Measurements from ENCODE around the gene SLC8B1.

The SLC8B1 gene

DNA sequence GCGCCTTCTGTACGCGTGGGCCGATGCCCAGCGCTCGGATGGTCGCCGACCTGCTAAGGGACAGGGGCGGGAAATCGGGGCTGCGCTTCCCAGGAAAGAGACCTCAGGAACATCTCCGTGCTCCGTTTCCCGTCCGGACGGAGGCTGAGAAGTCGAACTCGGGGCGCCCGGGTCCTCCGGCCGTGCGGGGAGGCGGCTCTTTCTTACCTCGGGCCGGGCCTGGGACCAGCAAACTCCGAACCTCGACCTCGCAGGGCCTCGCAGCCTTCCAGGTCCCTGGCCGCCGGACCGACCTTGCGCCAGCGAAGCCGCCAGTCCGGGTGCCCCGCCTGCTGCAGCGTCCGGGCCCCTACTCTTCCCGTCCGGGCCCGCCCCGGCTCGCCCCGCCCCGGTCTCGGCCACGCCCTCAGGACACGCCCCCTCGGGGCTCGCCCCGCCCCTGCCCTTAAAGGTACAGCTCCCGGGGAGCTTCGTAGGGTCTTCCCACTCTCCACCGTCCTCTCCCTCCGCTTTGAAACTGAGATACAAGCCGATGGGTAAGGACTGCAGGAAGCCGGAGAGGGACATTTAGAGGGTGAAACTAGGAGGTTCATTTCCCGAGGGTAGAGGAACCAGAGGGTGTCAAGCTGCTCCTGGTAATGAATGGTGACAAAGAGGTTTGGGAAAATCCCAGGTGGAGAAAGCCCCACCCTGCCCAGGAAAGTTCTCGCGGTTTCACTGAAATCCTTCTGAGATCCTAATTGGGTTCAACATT, at the start of gene SLC8B1:
Gene SLC8B1, minus strand, starts transcription at position 324 of the 754 bp plus-strand sequence. CDS start 2,231 bp downstream, outside the sequence.
- DNase-seq (ENCODE audit: low read depth) = peak; percentile 57

- no peak for DNase-seq (ENCODE audit: low read depth)
Observed at GRCh38 chr12:113382206-113382605, 47.3 kb upstream of the SLC8B1 start.

DNA sequence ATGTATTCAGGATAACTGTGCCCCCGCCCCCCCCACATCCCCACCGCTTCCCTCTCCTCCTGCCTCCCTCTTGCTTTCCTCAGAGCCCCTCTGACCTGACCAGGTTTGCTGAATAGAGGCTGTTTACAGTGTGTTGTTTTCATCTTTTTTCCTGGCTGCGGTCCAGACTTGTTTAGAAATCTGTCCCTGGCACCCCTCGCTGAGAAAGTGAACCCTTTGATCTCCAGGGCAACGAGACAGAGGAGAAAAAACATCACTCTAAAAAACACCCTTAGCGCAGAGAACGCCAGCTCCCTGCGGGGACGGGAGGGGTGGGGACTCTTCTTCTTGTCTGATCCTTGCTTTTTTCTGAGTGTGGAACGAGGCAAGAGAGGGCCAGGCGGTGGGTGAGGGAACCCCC, 46.3 kb upstream of the SLC8B1 start:
- DNase-seq (ENCODE audit: low read depth) = peak; percentile 6

- no peak for DNase-seq (ENCODE audit: low read depth)
Observed at GRCh38 chr12:113378291-113378690, 43.4 kb upstream of the SLC8B1 start.

- no peak for DNase-seq (ENCODE audit: low read depth)
Observed at GRCh38 chr12:113374823-113375428, 40.0 kb upstream of the SLC8B1 start.

DNA sequence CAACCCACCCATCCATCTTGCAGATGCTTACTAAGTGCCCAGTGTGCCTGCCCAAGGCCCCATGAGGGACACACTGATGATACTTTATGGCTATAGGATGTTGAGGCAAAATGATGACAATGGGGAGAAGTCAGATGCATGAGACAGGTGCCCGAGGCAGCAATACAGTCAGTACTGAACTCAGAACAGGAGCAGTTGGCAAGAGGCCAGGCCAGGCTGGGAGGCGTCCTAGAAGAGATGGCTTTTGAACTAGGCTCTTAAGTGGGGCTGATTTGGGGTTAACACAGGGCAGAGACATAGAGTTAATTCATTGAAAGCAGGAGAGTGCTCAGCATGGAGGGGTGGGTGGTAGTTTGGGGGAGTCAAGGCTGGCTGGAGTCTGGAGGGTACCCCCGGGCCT, 39.1 kb upstream of the SLC8B1 start:
- no peak for DNase-seq (ENCODE audit: low read depth)

- DNase-seq (ENCODE audit: low read depth) = no peak
Observed at GRCh38 chr12:113373440-113373839, 38.5 kb upstream of the SLC8B1 start.

GRCh38 chr12:113372371-113372770, 37.5 kb upstream of the SLC8B1 start:
- DNase-seq (ENCODE audit: low read depth) = no peak

GRCh38 chr12:113371808-113372207, 36.9 kb upstream of the SLC8B1 start:
- DNase-seq (ENCODE audit: low read depth) = no peak

GRCh38 chr12:113370923-113371682, 36.2 kb upstream of the SLC8B1 start:
- DNase-seq (ENCODE audit: low read depth) = no peak

DNA sequence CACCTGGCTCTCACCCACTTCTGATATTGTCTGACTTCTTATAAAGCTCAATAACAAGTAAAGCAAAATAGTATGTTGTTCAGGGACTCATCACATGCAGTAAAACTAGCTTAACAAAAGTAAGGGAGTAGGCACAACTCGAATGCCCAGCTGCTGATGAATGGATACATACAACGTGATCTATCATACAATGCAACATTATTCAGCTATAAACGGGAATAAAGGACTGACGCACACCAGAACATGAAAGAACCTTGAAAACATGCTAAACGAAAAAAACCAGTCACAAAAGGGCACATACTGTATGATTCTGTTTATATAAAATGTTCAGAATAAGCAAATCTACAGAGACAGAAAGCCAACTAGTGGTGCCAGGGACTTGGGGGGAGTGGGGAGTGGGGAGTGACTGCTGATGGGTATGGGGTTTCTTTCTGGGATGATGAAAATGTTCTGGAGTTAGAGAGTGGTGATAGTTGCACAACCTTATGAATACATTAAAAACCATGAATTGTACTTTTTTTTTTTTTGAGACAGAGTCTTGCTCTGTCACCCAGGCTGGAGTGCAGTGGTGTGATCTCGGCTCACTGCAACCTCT, 34.6 kb upstream of the SLC8B1 start:
- peak; percentile 14 for DNase-seq (ENCODE audit: low read depth)

DNA sequence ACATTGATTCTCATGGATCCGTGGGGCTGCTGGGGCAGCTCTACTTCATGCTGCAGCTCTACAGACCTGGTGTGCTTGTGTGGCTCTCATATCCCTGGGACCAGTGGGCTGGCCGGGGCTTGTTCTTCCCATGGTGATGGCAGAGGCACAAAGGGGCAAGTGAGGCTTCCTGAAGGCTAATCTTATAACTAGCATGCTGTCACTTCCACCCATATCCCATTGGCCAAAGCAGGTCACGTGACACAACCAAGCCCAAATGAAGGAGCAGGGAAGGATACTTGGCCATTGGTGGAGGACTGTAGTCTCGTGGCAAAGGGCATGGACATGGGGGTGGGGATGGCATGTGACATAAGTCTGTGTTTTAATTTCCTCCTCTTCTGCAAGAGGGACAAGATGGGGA, 33.4 kb upstream of the SLC8B1 start:
- no peak for DNase-seq (ENCODE audit: low read depth)

DNA sequence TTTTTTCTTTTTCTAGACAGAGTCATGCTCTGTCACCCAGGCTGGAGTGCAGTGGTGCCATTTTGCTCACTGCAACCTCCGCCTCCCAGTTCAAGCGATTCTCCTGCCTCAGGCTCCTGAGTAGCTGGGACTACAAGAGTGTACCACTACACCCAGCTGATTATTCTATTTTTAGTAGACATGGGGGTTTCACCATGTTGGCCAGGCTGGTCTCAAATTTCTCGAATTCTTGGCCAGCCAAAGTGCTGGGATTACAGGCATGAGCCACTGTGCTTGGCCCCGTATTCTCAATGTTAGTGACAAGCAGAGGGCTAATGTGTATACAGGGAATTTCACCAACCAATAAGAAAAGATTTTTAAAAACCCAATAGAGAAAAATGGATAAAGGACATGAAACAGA, 31.9 kb upstream of the SLC8B1 start:
- no peak for DNase-seq (ENCODE audit: low read depth)

GRCh38 chr12:113365639-113366395, 30.9 kb upstream of the SLC8B1 start:
- DNase-seq (ENCODE audit: low read depth) = no peak

DNA sequence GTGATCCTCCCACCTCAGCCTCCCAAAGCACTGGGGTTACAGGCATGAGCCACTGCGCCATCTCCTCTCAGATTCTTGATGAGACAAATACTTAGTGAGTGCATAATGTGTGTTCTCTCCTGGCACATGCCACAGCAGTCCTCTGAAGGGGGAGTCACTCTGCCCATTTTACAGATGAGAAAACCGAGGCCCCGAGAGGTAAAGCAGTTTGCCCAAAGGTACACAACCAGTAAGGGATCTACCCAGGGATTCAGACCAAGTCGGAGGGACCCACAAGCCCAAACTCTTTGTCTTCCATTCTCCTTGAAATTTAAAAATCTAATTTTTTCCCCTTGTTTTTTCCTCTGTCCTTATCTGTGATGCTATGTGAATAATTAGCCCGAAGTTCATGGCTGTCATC, 29.8 kb upstream of the SLC8B1 start:
- DNase-seq (ENCODE audit: low read depth) = no peak

- no peak for DNase-seq (ENCODE audit: low read depth)
Observed at GRCh38 chr12:113361574-113362370, 26.9 kb upstream of the SLC8B1 start.

DNA sequence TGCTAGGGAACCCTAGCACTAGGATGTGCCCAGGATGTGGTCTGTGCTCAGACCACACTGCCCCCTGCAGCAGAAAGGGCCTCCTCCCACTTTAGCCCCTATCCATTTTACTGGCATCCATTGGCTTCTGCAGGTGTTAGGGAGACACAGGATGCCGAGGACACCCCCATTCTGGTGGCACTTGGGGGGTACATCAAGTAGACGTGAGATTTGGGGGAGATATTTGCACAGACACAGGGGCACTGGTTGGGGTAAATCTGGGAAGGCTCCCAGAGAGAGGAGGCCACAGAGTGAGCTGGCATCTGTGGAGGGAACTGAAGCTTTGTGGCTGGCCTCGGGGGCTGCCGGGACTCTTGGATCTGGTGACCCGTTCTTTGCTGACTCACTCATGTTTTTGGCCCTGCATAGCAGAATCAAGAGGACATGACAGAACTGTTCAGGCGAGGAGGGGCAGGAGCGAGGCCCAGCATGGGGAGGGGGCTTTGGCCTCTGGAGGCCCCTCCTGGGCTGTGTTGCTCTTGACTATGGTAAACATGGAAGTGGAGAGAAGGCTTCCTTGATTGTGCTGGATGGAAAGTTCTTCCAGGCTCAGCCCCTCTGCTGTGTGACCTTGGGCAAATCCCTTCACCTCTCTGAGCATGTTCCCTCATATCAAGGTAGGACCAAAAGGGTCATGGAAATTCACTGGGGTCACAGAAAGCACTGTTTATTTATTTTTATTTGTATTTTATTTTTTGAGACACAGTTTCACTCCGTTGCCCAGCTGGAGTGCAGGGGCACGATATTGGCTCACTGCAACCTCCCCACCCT, 25.2 kb upstream of the SLC8B1 start:
- DNase-seq (ENCODE audit: low read depth) = no peak

DNA sequence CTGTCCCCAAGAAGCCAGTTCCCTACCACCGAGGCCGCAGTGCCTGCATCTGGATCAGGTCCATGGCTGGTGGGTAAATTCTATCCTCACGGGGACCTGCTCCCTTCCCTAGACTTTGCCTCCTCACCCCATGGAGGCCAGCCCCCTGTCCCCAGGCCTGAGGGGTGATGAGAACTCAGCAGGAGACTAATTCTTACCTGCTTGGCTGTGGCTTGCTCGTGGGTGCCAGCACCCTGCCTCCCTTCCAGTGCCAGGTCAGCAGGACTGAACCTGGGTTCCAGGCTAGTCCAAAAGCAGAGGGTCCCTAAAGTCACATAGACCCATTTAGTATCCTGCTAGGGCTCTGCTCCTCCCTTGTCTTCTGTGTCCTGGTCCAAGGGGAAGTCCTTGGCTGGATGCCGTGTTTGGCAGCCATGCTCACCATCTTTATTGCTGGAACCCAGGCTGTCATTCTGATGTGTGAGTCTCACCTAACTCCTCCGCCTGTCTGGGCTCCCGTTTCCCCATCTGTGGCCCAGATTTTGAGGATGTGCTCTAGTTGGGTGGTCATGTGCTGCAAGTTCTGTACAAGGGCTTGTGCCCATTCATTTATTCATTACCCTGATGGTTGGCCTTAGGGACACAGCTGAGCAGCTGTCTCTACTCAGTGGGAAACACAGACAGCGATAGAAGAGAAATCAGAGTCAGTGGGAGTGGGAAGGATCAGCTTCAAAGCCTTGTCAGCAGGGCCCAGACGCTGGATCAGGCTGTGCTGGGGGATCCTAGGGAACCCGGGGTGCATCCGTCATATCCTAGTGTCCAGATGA, 24.4 kb upstream of the SLC8B1 start:
- DNase-seq (ENCODE audit: low read depth) = no peak

DNA sequence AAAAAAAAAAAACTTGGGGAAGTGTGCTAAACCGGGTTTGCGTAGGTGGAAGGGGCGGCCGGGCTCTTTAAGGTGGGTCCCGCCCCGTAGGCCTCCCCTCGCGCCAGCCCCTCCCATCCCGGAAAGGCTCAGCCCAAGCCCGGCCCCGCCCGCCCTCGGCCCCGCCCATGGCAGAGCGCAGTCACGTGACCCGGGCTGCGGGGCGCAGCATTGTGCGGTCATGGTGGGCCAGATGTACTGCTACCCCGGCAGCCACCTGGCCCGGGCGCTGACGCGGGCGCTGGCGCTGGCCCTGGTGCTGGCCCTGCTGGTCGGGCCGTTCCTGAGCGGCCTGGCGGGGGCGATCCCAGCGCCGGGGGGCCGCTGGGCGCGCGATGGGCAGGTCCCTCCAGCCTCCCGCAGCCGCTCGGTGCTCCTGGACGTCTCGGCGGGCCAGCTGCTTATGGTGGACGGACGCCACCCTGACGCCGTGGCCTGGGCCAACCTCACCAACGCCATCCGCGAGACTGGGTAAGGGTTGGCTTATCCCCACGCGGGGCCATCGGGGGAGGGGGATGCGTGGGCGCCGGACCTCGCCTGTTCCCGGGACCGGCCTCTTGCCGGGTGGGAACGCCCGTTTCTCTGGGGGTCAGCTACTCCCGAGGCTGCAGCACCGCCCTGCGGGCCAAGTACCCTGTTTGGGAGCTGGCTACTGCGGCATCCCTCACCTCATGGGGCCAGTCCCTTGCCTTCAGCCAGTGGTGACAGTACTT, 23.6 kb upstream of the SLC8B1 start, which contains the start of gene PLBD2:
Gene PLBD2, plus strand, starts transcription at position 207 of the 752 bp plus-strand sequence. Its CDS starts 14 bp downstream, at position 221.
- peak; percentile 86 for DNase-seq (ENCODE audit: low read depth)

Measured in amniotic epithelial cell (primary cell).